ENCODE data around the gene IFNG-AS1. TPM values are rescaled to one million over a fixed set of nuclear protein-coding genes. Genes with fewer than 3 reads are reported as not detected.

Gene IFNG-AS1
- total RNA-seq, 1 donor: not detected

GRCh38 chr12:68063900-68064590, 74.8 kb downstream of the IFNG-AS1 start:
- no peak for DNase-seq (ENCODE audit: low read depth)
- no peak overlapping the region for H3K4me3 ChIP-seq (ENCODE audit: low read depth, low read length)
- TF ChIP-seq CTCF (IDR thresholded peaks at IDR 0.05; ENCODE audit: insufficient read depth, low read depth, low read length): no peak

- DNase-seq (ENCODE audit: low read depth): no peak
- TF ChIP-seq CTCF (IDR thresholded peaks at IDR 0.05; ENCODE audit: insufficient read depth, low read depth, low read length): no peak
- no peak overlapping the region for H3K4me3 ChIP-seq (ENCODE audit: low read depth, low read length)
Observed at GRCh38 chr12:68065163-68065562, 75.9 kb downstream of the IFNG-AS1 start.

GRCh38 chr12:68065687-68066086, 76.4 kb downstream of the IFNG-AS1 start:
- TF ChIP-seq CTCF (IDR thresholded peaks at IDR 0.05; ENCODE audit: insufficient read depth, low read depth, low read length): no peak
- H3K4me3 ChIP-seq (ENCODE audit: low read depth, low read length): no peak overlapping the region
- DNase-seq (ENCODE audit: low read depth): no peak

GRCh38 chr12:68067762-68068376, 78.6 kb downstream of the IFNG-AS1 start:
- peak; percentile 1 for DNase-seq (ENCODE audit: low read depth)
- TF ChIP-seq CTCF (IDR thresholded peaks at IDR 0.05; ENCODE audit: insufficient read depth, low read depth, low read length): peak; percentile 60
- H3K4me3 ChIP-seq (ENCODE audit: low read depth, low read length): no peak overlapping the region

GRCh38 chr12:68069275-68069674, 80.0 kb downstream of the IFNG-AS1 start:
- no peak for DNase-seq (ENCODE audit: low read depth)
- H3K4me3 ChIP-seq (ENCODE audit: low read depth, low read length): no peak overlapping the region
- TF ChIP-seq CTCF (IDR thresholded peaks at IDR 0.05; ENCODE audit: insufficient read depth, low read depth, low read length): no peak

Small RNA genes within 50 kb of the gene (small RNA-seq; reads per million reads assigned to genes)
- gene AC005294.1: not detected
- not detected for gene RPL39P28

Other genes starting within 250 kb of the IFNG-AS1 start
- gene IFNG, start 170.3 kb downstream of the IFNG-AS1 start, total RNA-seq: not detected in 2 replicates
- gene IL26, start 236.4 kb downstream of the IFNG-AS1 start, total RNA-seq: not detected in 2 replicates

Data from fibroblast of villous mesenchyme (primary cell).